ENCODE results near the gene QRICH2. TPM values are rescaled to one million over a fixed set of nuclear protein-coding genes. Genes with fewer than 3 reads are reported as not detected.
"Not testable (repeated sequence)": the region's sequence is repeated elsewhere in the genome, so short reads cannot be mapped to it uniquely, and the experiment has no call there.

The QRICH2 gene
- total and polyA plus RNA-seq, 9 of the 15 experiments (the other 6 are each of a cell fraction or from before 2014, with no cell fraction given): 0.03 to 1.6 (median 0.81) TPM

DNA sequence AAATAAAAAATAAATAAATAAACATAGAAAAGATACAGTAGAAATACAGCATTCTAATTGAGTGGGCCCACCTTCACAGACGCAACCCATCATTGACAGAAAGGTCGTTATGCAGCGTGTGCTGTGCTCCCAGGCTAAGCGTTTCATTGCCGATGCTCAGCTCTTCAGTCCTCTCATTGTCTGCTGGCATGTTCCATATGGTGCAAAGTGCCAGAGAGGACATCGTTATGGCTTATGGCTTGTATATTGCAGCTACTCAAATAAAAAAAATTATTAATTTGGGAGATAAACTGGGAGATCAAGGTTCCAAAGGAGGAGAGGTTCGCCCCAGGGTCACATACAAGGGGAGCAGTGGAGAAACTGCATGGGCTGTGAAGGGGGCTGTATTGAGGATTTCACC is 54.2 kb downstream of the QRICH2 start (continued):
- TF ChIP-seq, protein P1, sequence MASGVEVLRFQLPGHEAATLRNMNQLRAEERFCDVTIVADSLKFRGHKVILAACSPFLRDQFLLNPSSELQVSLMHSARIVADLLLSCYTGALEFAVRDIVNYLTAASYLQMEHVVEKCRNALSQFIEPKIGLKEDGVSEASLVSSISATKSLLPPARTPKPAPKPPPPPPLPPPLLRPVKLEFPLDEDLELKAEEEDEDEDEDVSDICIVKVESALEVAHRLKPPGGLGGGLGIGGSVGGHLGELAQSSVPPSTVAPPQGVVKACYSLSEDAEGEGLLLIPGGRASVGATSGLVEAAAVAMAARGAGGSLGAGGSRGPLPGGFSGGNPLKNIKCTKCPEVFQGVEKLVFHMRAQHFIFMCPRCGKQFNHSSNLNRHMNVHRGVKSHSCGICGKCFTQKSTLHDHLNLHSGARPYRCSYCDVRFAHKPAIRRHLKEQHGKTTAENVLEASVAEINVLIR (CRISPR knock-in tag; IDR thresholded peaks at IDR 0.05): no peak

DNA sequence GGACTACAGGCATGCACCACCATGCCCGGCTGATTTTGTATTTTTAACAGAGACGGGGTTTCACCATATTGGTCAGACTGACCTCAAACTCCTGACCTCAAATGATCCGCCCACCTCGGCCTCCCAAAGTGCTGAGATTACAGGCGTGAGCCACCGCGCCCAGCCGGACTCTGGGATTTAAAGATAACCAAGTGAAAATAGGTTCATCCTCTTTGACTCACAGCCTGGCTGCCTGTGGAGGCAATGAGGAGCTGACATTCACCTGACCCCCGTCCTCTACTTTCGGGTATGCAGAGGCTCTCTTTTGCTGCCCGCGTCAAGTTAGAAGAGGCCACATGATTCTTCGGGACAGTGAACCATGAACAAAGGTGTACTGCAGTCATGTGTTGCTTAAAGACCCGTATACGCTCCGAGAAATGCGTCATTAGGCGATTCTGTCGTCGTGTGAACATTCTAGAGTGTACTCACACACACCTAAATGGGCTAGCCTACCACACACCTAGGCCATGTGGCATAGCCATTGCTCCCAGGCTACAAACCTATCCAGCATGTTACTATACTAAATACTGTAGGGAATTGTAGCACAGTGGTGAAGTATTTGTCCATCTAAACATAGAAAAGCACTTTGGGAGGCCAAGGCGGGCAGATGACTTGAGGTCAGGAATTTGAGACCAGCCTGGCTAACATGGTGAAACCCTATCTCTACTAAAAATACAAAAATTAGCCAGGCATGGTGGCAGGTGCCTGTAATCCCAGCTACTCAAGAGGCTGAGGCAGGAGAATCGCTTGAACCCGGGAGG is 54.9 kb downstream of the QRICH2 start:
- H2AFZ ChIP-seq (ENCODE audit: low read depth, low read length); H3K4me3 ChIP-seq; intact Hi-C loops (cut with micrococcal nuclease); H3K9me1 ChIP-seq (ENCODE audit: control insufficient read depth, insufficient read depth, low read length); H3K27ac ChIP-seq (ENCODE audit: extremely low read depth, low read depth, low read length); H4K20me1 ChIP-seq (replicated peaks; ENCODE audit: control insufficient read depth, insufficient read depth, low read length); H3K9me3 ChIP-seq (replicated peaks; ENCODE audit: control insufficient read depth, insufficient read depth, low read depth, low read length); H3K4me1 ChIP-seq (replicated peaks in 1 of 2; ENCODE audit: control insufficient read depth in 2 of 2, insufficient read depth in 2 of 2, low read length in 2 of 2); H3K79me2 ChIP-seq (ENCODE audit: control insufficient read depth, insufficient read depth, low read length); H3K9ac ChIP-seq (ENCODE audit: insufficient read depth in 1 of 2, low read depth in 2 of 2, low read length in 2 of 2); H3K4me2 ChIP-seq (ENCODE audit: insufficient read depth, low read length); H3K27me3 ChIP-seq (ENCODE audit: control insufficient read depth in 2 of 2, insufficient read depth in 2 of 2, low read length in 2 of 2); CTCF ChIA-PET (ENCODE audit: low intra/inter-chr PET ratio); FAIRE-seq; in situ Hi-C loops (cut with MboI); BruUV-seq (replicated peaks); H3K36me3 ChIP-seq (ENCODE audit: control insufficient read depth, insufficient read depth, low read length); TF ChIP-seq JUND (tag; IDR thresholded peaks at IDR 0.05; ENCODE audit: borderline replicate concordance, low read depth, low read length); NR2C2 (CRISPR knock-in tag; IDR thresholded peaks at IDR 0.05): not testable (repeated sequence)
- 42% methylated on average over 22 of the region's 23 CpGs for WGBS (ENCODE audit: insufficient coverage, low coverage, missing lambda C conversion rate)
- POLR2A ChIA-PET: interaction anchor here (0.9 to 17.8 kb wide), 4 partner anchors 9 to 18 kb away, joined by 3 to 227 read pairs (median 4); partner anchors contain the start of gene RNF157
- peak in 1 of 4 experiments; percentile 72 for DNase-seq (ENCODE audit: extremely low read depth in 1 of 4, low spot score in 3 of 4)
- peak; percentile 71 for ATAC-seq
- TF ChIP-seq SOX6 (IDR thresholded peaks at IDR 0.05) (0 out of 2 replicates have a peak, but pooled peaks have one; percentile 12), LEF1 (IDR thresholded peaks at IDR 0.05) (0 out of 2 replicates have a peak, but pooled peaks have one; percentile 41), TAL1 (IDR thresholded peaks at IDR 0.05) (peak; percentile 62), SMAD4 (CRISPR knock-in tag; conservative IDR thresholded peaks at IDR 0.05) (peak; percentile 60), CXXC5 (CRISPR knock-in tag; IDR thresholded peaks at IDR 0.05) (peak; percentile 45), DPF2 (IDR thresholded peaks at IDR 0.05) (peak; percentile 69), CBFA2T3 (IDR thresholded peaks at IDR 0.05) (peak; percentile 92), NCOA1 (IDR thresholded peaks at IDR 0.05; ENCODE audit: low read depth) (0 out of 2 replicates have a peak, but pooled peaks have one; percentile 45), JUND (IDR thresholded peaks at IDR 0.05; ENCODE audit: borderline replicate concordance, low read depth, low read length) (0 out of 2 replicates have a peak, but pooled peaks have one; percentile 20), NR2C2 (tag; IDR thresholded peaks at IDR 0.05) (peak; percentile 54; the same call in 1 of the 2 replicates), KLF1 (tag; IDR thresholded peaks at IDR 0.05) (peak; percentile 46; the same call in 1 of the 2 replicates), TRIM24 (IDR thresholded peaks at IDR 0.05) (peak; percentile 40 to 73), ESRRA (IDR thresholded peaks at IDR 0.05; ENCODE audit: borderline replicate concordance, low read depth) (peak; percentile 69), NR2C1 (IDR thresholded peaks at IDR 0.05) (peak; percentile 42; the same call in 1 of the 2 replicates), NR2C1 (tag; IDR thresholded peaks at IDR 0.05) (peak; percentile 43; the same call in 1 of the 2 replicates), KDM1A (IDR thresholded peaks at IDR 0.05) (peak; percentile 99), HDAC2 (IDR thresholded peaks at IDR 0.05) (peak; percentile 62), RCOR1 (IDR thresholded peaks at IDR 0.05; ENCODE audit: borderline replicate concordance in 1 of 2, low read depth in 2 of 2, low read length in 2 of 2) (peak; percentile 61 to 94; a peak in 3 of 4 replicates)
- TF ChIP-seq, protein P2, sequence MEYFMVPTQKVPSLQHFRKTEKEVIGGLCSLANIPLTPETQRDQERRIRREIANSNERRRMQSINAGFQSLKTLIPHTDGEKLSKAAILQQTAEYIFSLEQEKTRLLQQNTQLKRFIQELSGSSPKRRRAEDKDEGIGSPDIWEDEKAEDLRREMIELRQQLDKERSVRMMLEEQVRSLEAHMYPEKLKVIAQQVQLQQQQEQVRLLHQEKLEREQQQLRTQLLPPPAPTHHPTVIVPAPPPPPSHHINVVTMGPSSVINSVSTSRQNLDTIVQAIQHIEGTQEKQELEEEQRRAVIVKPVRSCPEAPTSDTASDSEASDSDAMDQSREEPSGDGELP (CRISPR knock-in tag; IDR thresholded peaks at IDR 0.05; ENCODE audit: borderline replicate concordance): peak; percentile 62; the same call in 1 of the 2 replicates

All from K562 (cell line).